Prostate gland (tissue), 2 donors: Measurements from ENCODE around the gene PURA.

Source experiments
- CTCF ChIP-seq, 4 experiments: fragments of 200-600 bp in 2 of 4; fragments of 450-650 bp in 2 of 4; sonication (generic) in 2 of 4; IDR thresholded peaks; 1 replicate in 3 of 4; 2 replicates in 1 of 4; pipeline ENCODE4 v1.5.1; 2016 to 2019; ENCODE audit warnings: antibody characterized with exemption in 4 of 4, mild to moderate bottlenecking in 2 of 4, moderate library complexity in 2 of 4
- POLR2A ChIP-seq: fragments of 450-650 bp; IDR thresholded peaks from one replicate; pipeline ENCODE4 v1.6.1; 2016; ENCODE audit warnings: antibody characterized with exemption, mild to moderate bottlenecking
- POLR2AphosphoS5 ChIP-seq: sonication (generic); formaldehyde crosslinking; IDR thresholded peaks from one replicate; pipeline ENCODE4 v1.6.1; 2017; ENCODE audit warnings: antibody characterized with exemption

GRCh38 chr5:140169410-140169809 lies 55.5 kb downstream of the PURA start:
- TF ChIP-seq CTCF (IDR thresholded peaks at IDR 0.05): no peak
- no peak for TF ChIP-seq POLR2A
- no peak for TF ChIP-seq POLR2AphosphoS5
